HCT116 (cell line): ENCODE measurements around the gene PKHD1. TPM values are rescaled to one million over a fixed set of nuclear protein-coding genes. Genes with fewer than 3 reads are reported as not detected.

Experiments
- ATAC-seq: fragments of 200-7000 bp; cut with Tn5 transposase; 2 replicates; pipeline ENCODE4 v1.9.1; 2020; ENCODE audit warnings: mild to moderate bottlenecking, moderate library complexity
- BruUV-seq: library from RNA; stranded (reverse); fragments of 400-500 nt; replicated peaks from 2 replicates; lab custom pipeline; 2021; lab: Mats Ljungman, UMichigan
- CTCF ChIA-PET: fragments of 300-600 bp; sonication (Branson Sonifier 250); formaldehyde crosslinking; loops from one replicate; lab custom pipeline; 2021; ENCODE audit warnings: antibody characterized with exemption; lab: Charles Lee
- POLR2A ChIA-PET: fragments of 300-600, 350-600 bp; sonication (Branson Sonifier 250); formaldehyde crosslinking; loops from one replicate; lab custom pipeline; 2021; ENCODE audit warnings: antibody characterized with exemption; lab: Charles Lee
- RAD21 ChIA-PET, 2 experiments: fragments of 300-600 bp; sonication (Branson Sonifier 250); formaldehyde crosslinking; loops; one replicate each; lab custom pipeline; 2023; ENCODE audit warnings: low total read pairs in 2 of 2; ENCODE audit not compliant: uncharacterized antibody in 2 of 2, unreplicated experiment in 2 of 2, low non-redundant PET in 1 of 2; lab: Charles Lee
- DNase-seq: peaks from one replicate; pipeline ENCODE4 v3.0.0-alpha.2; 2010; ENCODE audit warnings: low read depth, low spot score
- H2AFZ ChIP-seq: fragments of 200-600 bp; shearing (Covaris generic), sonication (generic); 2 replicates; pipeline ENCODE4 v1.6.1; 2017; ENCODE audit warnings: low read depth, mixed run types, mixed read lengths, antibody characterized with exemption, low read length; ENCODE audit not compliant: poor library complexity, severe bottlenecking
- H3K27ac ChIP-seq: 2 replicates; pipeline ENCODE4 v1.5.1; 2012; ENCODE audit warnings: low read depth, low read length
- H3K27me3 ChIP-seq: fragments of 200-600 bp; sonication (generic); 2 replicates; pipeline ENCODE4 v1.6.1; 2016; ENCODE audit warnings: mixed run types, low read length, mixed read lengths; ENCODE audit not compliant: insufficient read depth
- H3K36me3 ChIP-seq, 2 experiments: fragments of 200-500 bp in 1 of 2; fragments of 200-600 bp in 1 of 2; sonication (Bioruptor generic) in 1 of 2; sonication (generic) in 1 of 2; 2 replicates each; pipeline versions ENCODE4 v1.5.1 to v1.6.1; 2014 to 2016; ENCODE audit warnings: low read length in 2 of 2, inconsistent platforms in 1 of 2, mixed read lengths in 1 of 2, mixed run types in 1 of 2; ENCODE audit not compliant: insufficient read depth in 2 of 2, control insufficient read depth in 1 of 2
- H3K4me1 ChIP-seq, 2 experiments: fragments of 200-600 bp in 1 of 2; sonication (generic) in 1 of 2; 2 replicates each; pipeline versions ENCODE4 v1.5.1 to v1.6.1; 2012 to 2017; ENCODE audit warnings: low read length in 2 of 2, inconsistent platforms in 1 of 2, mild to moderate bottlenecking in 1 of 2, mixed read lengths in 1 of 2, mixed run types in 1 of 2, moderate library complexity in 1 of 2; ENCODE audit not compliant: insufficient read depth in 2 of 2, control insufficient read depth in 1 of 2
- H3K4me2 ChIP-seq: fragments of 200-600 bp; sonication (generic); 2 replicates; pipeline ENCODE4 v1.6.1; 2017; ENCODE audit warnings: mixed run types, low read length, mixed read lengths
- H3K4me3 ChIP-seq, 2 experiments: fragments of 200-600 bp in 1 of 2; sonication (generic) in 1 of 2; replicated peaks in 1 of 2; 2 replicates each; pipeline ENCODE4 v1.5.1; 2011 to 2016; ENCODE audit warnings: low read length in 2 of 2, control low read depth in 1 of 2, low read depth in 1 of 2, mild to moderate bottlenecking in 1 of 2, mixed read lengths in 1 of 2, mixed run types in 1 of 2
- H3K79me2 ChIP-seq: fragments of 200-600 bp; sonication (generic); 2 replicates; pipeline ENCODE4 v1.6.1; 2017; ENCODE audit warnings: mild to moderate bottlenecking, mixed run types, low read length, moderate library complexity, mixed read lengths; ENCODE audit not compliant: insufficient read depth
- H3K9ac ChIP-seq: fragments of 200-600 bp; sonication (generic); 2 replicates; pipeline ENCODE4 v1.6.1; 2016; ENCODE audit warnings: low read length, mixed read lengths
- H3K9me2 ChIP-seq: fragments of 200-600 bp; sonication (generic), shearing (Covaris generic); 2 replicates; pipeline ENCODE4 v1.6.1; 2017; ENCODE audit warnings: mixed run types, mild to moderate bottlenecking, moderate library complexity; ENCODE audit not compliant: insufficient read depth
- H3K9me3 ChIP-seq, 2 experiments: fragments of 200-500 bp in 1 of 2; fragments of 200-600 bp in 1 of 2; sonication (Bioruptor generic) in 1 of 2; sonication (generic) in 1 of 2; 2 replicates each; pipeline ENCODE4 v1.6.1; 2014 to 2017; ENCODE audit warnings: low read length in 2 of 2, mixed read lengths in 2 of 2, inconsistent platforms in 1 of 2, low read depth in 1 of 2, mild to moderate bottlenecking in 1 of 2, mixed run types in 1 of 2, moderate library complexity in 1 of 2; ENCODE audit not compliant: control insufficient read depth in 1 of 2, insufficient read depth in 1 of 2
- H4K20me1 ChIP-seq: fragments of 200-600 bp; sonication (generic), shearing (Covaris generic); 2 replicates; pipeline ENCODE4 v1.6.1; 2017; ENCODE audit warnings: mixed run types, mild to moderate bottlenecking, moderate library complexity; ENCODE audit not compliant: insufficient read depth
- CBX3 ChIP-seq: IDR thresholded peaks from 2 replicates; pipeline ENCODE4 v1.6.1; 2012; ENCODE audit warnings: low read depth
- EGR1 ChIP-seq: IDR thresholded peaks from 2 replicates; pipeline ENCODE4 v1.6.1; 2012; ENCODE audit warnings: low read depth
- ELF1 ChIP-seq: IDR thresholded peaks from 2 replicates; pipeline ENCODE4 v1.6.1; 2012; ENCODE audit warnings: low read depth, borderline replicate concordance
- EZH2phosphoT487 ChIP-seq: fragments of 200-600 bp; IDR thresholded peaks from 2 replicates; pipeline ENCODE4 v1.6.1; 2018; ENCODE audit warnings: antibody characterized with exemption, borderline replicate concordance
- FOSL1 ChIP-seq: IDR thresholded peaks from 2 replicates; pipeline ENCODE4 v1.6.1; 2012; ENCODE audit warnings: low read depth
- JUND ChIP-seq: IDR thresholded peaks from 2 replicates; pipeline ENCODE4 v1.6.1; 2012
- POLR2AphosphoS5 ChIP-seq: IDR thresholded peaks from 2 replicates; pipeline ENCODE4 v1.6.1; 2011; ENCODE audit warnings: mild to moderate bottlenecking, low read depth, low read length, moderate library complexity
- SIN3A ChIP-seq: IDR thresholded peaks from 2 replicates; pipeline ENCODE4 v1.6.1; 2012; ENCODE audit warnings: low read depth
- SP1 ChIP-seq: IDR thresholded peaks from 2 replicates; pipeline ENCODE4 v1.6.1; 2012; ENCODE audit warnings: low read depth
- SRF ChIP-seq: IDR thresholded peaks from 2 replicates; pipeline ENCODE4 v1.6.1; 2012; ENCODE audit warnings: low read depth
- TCF7L2 ChIP-seq: IDR thresholded peaks from 2 replicates; pipeline ENCODE4 v1.7.0; 2011; ENCODE audit warnings: borderline replicate concordance, inconsistent platforms; ENCODE audit not compliant: insufficient read depth, insufficient read length; ENCODE audit errors: extremely low read depth
- YY1 ChIP-seq: IDR thresholded peaks from 2 replicates; pipeline ENCODE4 v1.6.1; 2011; ENCODE audit warnings: low read length, low read depth, moderate library complexity, mild to moderate bottlenecking; ENCODE audit not compliant: insufficient replicate concordance; ENCODE audit errors: extremely low read depth
- ZFX ChIP-seq: fragments of 450-650 bp; IDR thresholded peaks from 2 replicates; pipeline ENCODE4 v1.6.1; 2017
- ZNF274 ChIP-seq: fragments of 200-500 bp; sonication (Bioruptor generic); IDR thresholded peaks from 2 replicates; pipeline ENCODE4 v1.6.1; 2014; ENCODE audit warnings: mild to moderate bottlenecking, low read depth, low read length, inconsistent platforms
- intact Hi-C: fragments of 100-400 bp; cut with micrococcal nuclease; formaldehyde crosslinking; loops from 2 replicates; pipeline ENCODE4 v1.10.0; 2022
- total RNA-seq: library from RNA; stranded (reverse); gene quantifications from one replicate; pipeline ENCODE4 v1.2.1, GENCODE V29; 2021; ENCODE audit not compliant: unreplicated experiment
- TF ChIP-seq, protein P1 (sequence below): IDR thresholded peaks from 2 replicates; pipeline ENCODE4 v1.6.1; 2012
- TF ChIP-seq, protein P2 (sequence below): IDR thresholded peaks from 2 replicates; pipeline ENCODE4 v1.6.1; 2012; ENCODE audit warnings: low read depth

Gene PKHD1
- total RNA-seq, 1 experiment from 2014 or later: not detected

DNA sequence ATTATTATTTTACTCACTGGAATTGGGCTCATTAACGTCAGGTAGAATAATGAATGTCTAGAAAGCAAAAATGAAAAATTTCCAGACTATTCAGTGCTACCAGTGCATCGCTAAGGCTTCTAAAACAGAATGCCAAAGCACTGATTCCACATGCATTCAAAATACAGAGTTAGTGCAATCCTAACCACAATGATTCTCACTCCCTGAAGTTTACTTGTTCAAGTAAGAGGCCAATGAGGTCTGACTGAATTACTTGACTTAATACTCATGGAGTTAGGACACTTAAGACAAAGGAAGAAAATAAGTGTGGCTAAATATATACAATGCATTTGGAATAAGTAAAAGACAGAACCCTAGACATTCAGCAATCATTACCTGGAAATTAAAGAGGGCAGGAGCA lies 220.5 kb downstream of the PKHD1 start (continued):
- TF ChIP-seq, protein P1, sequence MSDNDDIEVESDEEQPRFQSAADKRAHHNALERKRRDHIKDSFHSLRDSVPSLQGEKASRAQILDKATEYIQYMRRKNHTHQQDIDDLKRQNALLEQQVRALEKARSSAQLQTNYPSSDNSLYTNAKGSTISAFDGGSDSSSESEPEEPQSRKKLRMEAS: no peak

DNA sequence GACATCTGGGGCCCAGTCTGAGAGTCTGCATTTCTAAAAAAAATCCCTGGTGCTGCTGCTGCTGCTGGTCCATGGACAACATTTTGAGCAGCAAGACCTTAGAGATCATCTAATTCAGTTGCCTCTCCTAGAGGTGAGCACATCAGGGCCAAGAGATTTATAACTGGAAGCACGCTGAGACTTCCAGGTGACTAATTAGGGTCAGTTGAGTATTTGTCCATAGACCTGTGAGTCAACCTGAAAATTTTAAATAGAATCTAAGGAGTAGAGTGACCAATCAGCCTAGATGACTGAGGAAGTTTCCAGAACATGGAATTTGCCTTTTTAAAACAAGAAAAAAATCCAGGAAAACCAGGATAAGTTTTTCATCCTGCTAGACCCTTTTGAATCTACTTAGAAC lies 221.4 kb downstream of the PKHD1 start:
- Histone ChIP-seq H3K9ac (no peak overlapping the region), H3K27ac (no peak overlapping the region), H3K9me2 (no peaks in the 10 kb centered on the region), H3K4me1 (no peaks in the 10 kb centered on the region), H3K4me2 (no peak overlapping the region), H3K9me3 (no peaks in the 10 kb centered on the region), H3K27me3 (no peaks in the 10 kb centered on the region), H3K79me2 (no peaks in the 10 kb centered on the region), H2AFZ (no peak overlapping the region), H4K20me1 (no peaks in the 10 kb centered on the region), H3K36me3 (no peaks in the 10 kb centered on the region), H3K4me3 (no peak overlapping the region)
- DNase-seq: no peak
- no peak for ATAC-seq
- ChIA-PET CTCF (no interaction called here), RAD21 (no interaction called here), POLR2A (no interaction called here)
- intact Hi-C loops: no loop called here
- BruUV-seq: no TSS peak
- no peak for TF ChIP-seq EZH2phosphoT487
- no peak for TF ChIP-seq ZNF274
- TF ChIP-seq, protein P2, sequence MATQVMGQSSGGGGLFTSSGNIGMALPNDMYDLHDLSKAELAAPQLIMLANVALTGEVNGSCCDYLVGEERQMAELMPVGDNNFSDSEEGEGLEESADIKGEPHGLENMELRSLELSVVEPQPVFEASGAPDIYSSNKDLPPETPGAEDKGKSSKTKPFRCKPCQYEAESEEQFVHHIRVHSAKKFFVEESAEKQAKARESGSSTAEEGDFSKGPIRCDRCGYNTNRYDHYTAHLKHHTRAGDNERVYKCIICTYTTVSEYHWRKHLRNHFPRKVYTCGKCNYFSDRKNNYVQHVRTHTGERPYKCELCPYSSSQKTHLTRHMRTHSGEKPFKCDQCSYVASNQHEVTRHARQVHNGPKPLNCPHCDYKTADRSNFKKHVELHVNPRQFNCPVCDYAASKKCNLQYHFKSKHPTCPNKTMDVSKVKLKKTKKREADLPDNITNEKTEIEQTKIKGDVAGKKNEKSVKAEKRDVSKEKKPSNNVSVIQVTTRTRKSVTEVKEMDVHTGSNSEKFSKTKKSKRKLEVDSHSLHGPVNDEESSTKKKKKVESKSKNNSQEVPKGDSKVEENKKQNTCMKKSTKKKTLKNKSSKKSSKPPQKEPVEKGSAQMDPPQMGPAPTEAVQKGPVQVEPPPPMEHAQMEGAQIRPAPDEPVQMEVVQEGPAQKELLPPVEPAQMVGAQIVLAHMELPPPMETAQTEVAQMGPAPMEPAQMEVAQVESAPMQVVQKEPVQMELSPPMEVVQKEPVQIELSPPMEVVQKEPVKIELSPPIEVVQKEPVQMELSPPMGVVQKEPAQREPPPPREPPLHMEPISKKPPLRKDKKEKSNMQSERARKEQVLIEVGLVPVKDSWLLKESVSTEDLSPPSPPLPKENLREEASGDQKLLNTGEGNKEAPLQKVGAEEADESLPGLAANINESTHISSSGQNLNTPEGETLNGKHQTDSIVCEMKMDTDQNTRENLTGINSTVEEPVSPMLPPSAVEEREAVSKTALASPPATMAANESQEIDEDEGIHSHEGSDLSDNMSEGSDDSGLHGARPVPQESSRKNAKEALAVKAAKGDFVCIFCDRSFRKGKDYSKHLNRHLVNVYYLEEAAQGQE: no peak
- TF ChIP-seq SIN3A: no peak
- TF ChIP-seq JUND: no peak
- no peak for TF ChIP-seq FOSL1
- no peak for TF ChIP-seq SP1
- no peak for TF ChIP-seq EGR1
- TF ChIP-seq TCF7L2: no peak
- TF ChIP-seq CBX3: no peak
- TF ChIP-seq ELF1: no peak
- TF ChIP-seq SRF: no peak
- TF ChIP-seq POLR2AphosphoS5: no peak
- TF ChIP-seq YY1: no peak
- no peak for TF ChIP-seq ZFX
